ENCODE results near the gene RPS6KA1.

Gene RPS6KA1

GRCh38 chr1:26580116-26580515 is 50.6 kb downstream of the RPS6KA1 start:
- TF ChIP-seq POLR2AphosphoS5 (IDR thresholded peaks at IDR 0.05; ENCODE audit: low read depth, low read length) (no peak), REST (IDR thresholded peaks at IDR 0.05; ENCODE audit: insufficient read depth in 1 of 2, low read depth in 2 of 2, low read length in 2 of 2) (no peak), SIN3A (IDR thresholded peaks at IDR 0.05; ENCODE audit: borderline replicate concordance, insufficient read depth, low read length) (no peak), FOXP2 (optimal IDR thresholded peaks at IDR 0.05; ENCODE audit: borderline replicate concordance, extremely low read depth, extremely low read length, insufficient read depth) (no peak), TAF1 (IDR thresholded peaks at IDR 0.05; ENCODE audit: borderline replicate concordance, insufficient read depth, low read length) (no peak)

- TF ChIP-seq FOXP2 (optimal IDR thresholded peaks at IDR 0.05; ENCODE audit: borderline replicate concordance, extremely low read depth, extremely low read length, insufficient read depth): no peak
- no peak for TF ChIP-seq TAF1 (IDR thresholded peaks at IDR 0.05; ENCODE audit: borderline replicate concordance, insufficient read depth, low read length)
- no peak for TF ChIP-seq SIN3A (IDR thresholded peaks at IDR 0.05; ENCODE audit: borderline replicate concordance, insufficient read depth, low read length)
- no peak for TF ChIP-seq POLR2AphosphoS5 (IDR thresholded peaks at IDR 0.05; ENCODE audit: low read depth, low read length)
- TF ChIP-seq REST (IDR thresholded peaks at IDR 0.05; ENCODE audit: insufficient read depth in 1 of 2, low read depth in 2 of 2, low read length in 2 of 2): no peak
Observed at GRCh38 chr1:26581287-26581651, 51.7 kb downstream of the RPS6KA1 start.

- TF ChIP-seq TAF1 (IDR thresholded peaks at IDR 0.05; ENCODE audit: borderline replicate concordance, insufficient read depth, low read length) (no peak), POLR2AphosphoS5 (IDR thresholded peaks at IDR 0.05; ENCODE audit: low read depth, low read length) (no peak), SIN3A (IDR thresholded peaks at IDR 0.05; ENCODE audit: borderline replicate concordance, insufficient read depth, low read length) (no peak), REST (IDR thresholded peaks at IDR 0.05; ENCODE audit: insufficient read depth in 1 of 2, low read depth in 2 of 2, low read length in 2 of 2) (no peak), FOXP2 (optimal IDR thresholded peaks at IDR 0.05; ENCODE audit: borderline replicate concordance, extremely low read depth, extremely low read length, insufficient read depth) (no peak)
Observed at GRCh38 chr1:26582053-26582835, 52.7 kb downstream of the RPS6KA1 start.

- TF ChIP-seq TAF1 (IDR thresholded peaks at IDR 0.05; ENCODE audit: borderline replicate concordance, insufficient read depth, low read length) (no peak), POLR2AphosphoS5 (IDR thresholded peaks at IDR 0.05; ENCODE audit: low read depth, low read length) (no peak), REST (IDR thresholded peaks at IDR 0.05; ENCODE audit: insufficient read depth in 1 of 2, low read depth in 2 of 2, low read length in 2 of 2) (no peak), SIN3A (IDR thresholded peaks at IDR 0.05; ENCODE audit: borderline replicate concordance, insufficient read depth, low read length) (no peak), FOXP2 (optimal IDR thresholded peaks at IDR 0.05; ENCODE audit: borderline replicate concordance, extremely low read depth, extremely low read length, insufficient read depth) (no peak)
Observed at GRCh38 chr1:26582836-26583460, 53.4 kb downstream of the RPS6KA1 start.
